ENCODE measurements around the gene VAV3.
"Not testable (repeated sequence)": the region's sequence is repeated elsewhere in the genome, so short reads cannot be mapped to it uniquely, and the experiment has no call there.

VAV3 gene

DNA sequence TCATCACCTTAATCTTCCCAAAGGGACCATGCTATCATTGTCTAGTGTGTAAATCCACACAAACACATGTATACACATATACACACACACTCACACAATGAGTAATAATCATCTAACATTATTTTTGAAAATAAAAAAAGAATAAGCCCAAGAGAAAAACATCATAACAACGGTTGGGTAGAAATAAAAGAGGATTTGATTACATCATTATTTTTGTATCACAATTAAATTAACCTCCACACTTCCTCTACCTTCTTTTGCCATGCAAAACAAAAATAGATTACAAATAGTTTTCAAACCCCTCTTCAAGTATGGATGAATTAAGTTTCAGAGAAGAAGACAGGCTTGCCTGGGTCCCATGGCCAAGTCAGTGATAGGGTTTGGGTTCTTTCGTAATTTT, 238.1 kb downstream of the VAV3 start:
- DNase-seq: no peak

DNA sequence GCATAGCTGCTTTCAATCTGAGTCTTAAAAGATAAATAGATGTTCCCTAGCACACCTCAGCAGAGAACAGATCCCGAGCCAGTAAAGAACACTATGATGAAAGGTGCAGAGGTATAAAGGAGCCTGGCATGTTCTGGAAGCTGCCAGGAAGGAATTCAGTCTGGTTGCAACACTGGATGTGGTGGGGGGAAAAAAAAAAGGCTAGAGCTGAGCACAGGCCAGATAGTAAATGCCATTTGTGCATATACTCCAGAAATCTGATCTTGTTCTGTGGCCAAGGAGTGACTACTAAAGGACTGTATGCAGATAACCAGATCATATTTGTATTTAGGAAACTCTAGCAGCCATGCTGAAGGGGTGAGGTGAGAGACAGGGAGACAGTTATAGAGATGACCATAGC, 240.3 kb downstream of the VAV3 start:
- DNase-seq: no peak

DNA sequence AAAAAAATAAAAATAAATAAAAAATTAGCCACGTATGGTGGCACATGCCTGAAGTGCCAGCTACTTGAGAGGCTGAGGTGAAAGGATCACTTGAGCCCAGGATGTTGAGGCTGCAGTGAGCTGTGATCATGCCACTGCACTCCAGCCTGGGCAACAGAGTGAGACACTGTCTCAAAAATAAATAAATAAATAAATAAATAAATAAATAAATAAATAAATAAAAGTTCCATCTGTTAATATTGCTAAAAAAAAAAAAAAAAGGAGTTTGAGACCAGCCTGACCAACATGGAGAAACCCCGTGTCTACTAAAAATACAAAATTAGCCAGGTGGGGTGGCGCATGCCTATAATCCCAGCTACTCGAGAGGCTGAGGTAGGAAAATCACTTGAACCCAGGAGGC, 244.8 kb downstream of the VAV3 start:
- DNase-seq: not testable (repeated sequence)

DNA sequence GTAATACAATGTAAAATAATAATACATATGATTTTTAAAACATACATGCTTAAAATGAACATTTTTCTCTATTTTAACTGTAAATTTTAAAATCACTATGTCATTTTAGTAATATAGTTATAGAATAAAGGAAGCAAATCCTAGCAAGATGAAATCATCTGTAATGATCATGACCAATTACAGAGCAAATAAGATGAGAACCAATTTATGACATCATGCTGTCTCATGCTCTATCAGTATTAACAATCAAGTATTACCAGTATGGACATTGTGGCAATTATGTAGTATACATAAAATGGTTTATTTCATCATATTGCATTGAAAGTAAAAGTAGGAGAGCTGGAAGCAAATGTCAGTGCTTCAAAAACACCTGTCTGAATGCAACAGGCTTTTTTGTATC, 255.0 kb downstream of the VAV3 start:
- DNase-seq: no peak

DNA sequence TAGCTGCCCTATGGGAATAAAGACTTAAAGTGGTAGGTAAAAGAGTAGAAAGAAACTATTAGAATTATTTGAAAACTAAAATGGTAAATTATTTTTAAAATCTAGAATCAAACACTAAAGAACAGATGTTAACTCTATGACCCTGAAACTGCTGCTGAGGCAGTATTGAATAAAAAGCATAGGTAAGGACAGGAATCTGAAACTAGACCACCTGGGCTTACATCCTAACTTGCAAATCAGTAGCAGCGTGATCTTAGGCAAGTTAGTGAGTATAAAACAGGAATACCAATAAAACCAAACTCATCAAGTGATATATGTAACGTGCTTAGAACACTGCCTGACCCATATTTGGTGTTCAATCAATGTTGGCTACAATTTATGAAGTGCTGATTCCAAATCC, 257.9 kb downstream of the VAV3 start:
- no peak for DNase-seq

DNA sequence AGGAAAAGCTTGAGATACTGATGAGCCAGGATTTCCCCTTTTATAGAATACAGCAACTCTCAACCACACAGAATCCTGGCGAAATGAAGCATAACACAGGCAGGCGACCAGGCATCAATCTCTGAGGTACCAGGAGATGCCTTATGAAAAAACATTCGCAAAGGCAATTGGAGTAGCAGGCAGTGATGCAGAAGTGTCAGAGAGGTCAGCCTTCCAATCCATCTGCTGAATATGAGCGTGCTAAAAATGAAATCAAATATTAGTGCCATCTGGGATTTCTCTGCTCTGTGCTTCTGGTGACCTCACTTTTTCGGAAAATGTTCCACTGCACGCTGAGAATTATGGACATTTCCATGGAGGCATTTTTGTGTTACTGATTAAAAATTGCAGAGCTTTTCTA, 258.8 kb downstream of the VAV3 start:
- no peak for DNase-seq

DNA sequence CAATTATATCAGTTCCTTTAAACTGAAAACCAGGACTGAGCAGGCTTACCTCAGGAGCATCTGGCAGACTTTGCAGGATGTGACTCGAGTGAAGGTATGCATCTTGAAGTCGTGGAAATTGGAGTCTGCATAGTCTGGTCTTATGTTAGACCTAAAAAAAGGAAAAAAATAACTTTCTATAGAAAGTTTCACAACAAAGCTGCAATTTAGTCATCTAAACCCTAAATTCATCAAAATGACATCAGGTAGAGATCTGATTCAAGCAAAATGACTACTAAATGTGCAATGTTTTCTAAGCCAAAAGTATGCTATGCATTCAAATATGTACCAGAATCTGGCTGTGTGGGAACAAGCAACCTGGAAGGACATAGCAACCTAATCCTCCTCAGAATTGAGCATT, 260.1 kb downstream of the VAV3 start:
- DNase-seq: no peak

DNA sequence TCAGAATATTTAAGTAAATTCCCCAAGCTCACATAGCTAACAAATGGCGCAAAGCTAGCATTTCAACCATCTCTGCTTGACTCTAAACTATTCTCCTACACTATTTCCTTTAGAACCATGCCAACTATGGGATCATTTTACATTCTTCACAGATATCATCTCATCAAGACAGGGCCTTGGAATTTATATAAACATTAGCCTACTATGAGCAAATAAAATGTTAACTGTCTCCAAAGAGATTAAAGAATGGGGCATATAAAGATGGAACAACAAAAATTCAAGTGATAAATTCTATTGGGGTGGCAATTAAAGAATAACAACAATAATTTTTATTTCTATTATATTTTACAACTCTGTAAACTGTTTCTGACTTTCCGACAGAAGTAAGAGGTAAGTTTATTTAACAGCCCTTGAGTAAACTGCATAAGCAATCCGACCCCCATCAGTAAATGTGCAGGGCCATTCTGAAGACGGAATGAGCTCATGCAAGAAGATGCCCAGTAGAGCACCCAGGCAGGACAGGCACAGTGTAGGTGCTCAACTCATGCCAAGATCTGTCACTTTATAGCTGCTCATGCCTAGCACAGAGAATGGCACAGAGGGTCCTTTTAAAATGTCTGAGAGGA, 261.9 kb downstream of the VAV3 start:
- DNase-seq: no peak

DNA sequence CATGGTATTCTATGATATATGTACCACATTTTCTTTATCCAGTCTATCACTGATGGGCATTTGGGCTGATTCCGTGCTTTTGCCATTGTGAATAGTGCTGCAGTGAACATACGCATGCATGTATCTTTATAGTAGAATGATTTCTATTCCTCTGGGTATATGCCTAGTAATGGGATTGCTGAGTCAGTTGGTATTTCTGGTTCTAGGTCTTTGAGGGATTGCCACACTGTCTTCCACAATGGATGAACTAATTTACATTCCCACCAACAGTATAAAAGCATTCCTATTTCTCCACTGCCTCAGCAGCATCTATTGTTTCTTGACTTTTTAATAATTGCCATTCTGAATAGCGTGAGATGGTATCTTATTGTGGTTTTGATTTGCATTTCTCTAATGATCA, 264.3 kb downstream of the VAV3 start:
- DNase-seq: not testable (repeated sequence)

DNA sequence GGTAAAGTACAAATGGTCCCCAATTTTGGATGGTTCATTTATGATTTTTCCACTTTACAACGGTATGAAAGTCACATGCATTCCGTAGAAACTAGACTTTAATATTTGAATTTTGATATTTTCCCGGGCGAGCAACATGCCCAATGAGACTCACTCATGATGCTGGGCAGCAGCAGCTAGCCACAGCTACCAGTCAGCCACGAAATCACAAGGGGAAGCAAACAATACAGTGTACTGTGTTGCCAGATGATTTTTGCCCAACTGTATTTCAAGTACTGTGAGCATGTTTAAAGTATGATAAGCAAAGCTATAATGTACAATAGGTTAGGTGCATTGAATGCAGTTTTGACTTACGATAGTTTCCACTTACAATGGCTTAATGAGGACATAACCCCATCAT, 266.8 kb downstream of the VAV3 start:
- DNase-seq: no peak

DNA sequence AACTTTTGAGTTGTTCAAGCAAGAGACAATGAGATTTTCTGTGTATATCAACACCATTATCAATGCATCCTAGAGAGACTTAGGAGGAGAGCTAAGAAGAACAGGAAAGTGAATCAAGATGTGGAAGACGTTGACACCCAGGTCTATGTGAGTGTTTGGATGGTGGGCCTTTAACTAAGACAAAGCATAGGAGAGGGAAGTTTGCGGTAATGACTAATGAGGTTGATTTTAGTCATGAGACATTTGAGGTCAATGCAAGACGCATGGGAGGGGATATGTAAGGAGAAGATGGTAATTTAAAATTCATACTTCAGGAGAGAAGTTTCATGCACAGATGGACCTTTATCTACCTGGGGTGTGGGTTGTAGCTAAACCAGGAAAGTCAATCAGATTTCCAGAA, 269.6 kb downstream of the VAV3 start:
- no peak for DNase-seq

DNA sequence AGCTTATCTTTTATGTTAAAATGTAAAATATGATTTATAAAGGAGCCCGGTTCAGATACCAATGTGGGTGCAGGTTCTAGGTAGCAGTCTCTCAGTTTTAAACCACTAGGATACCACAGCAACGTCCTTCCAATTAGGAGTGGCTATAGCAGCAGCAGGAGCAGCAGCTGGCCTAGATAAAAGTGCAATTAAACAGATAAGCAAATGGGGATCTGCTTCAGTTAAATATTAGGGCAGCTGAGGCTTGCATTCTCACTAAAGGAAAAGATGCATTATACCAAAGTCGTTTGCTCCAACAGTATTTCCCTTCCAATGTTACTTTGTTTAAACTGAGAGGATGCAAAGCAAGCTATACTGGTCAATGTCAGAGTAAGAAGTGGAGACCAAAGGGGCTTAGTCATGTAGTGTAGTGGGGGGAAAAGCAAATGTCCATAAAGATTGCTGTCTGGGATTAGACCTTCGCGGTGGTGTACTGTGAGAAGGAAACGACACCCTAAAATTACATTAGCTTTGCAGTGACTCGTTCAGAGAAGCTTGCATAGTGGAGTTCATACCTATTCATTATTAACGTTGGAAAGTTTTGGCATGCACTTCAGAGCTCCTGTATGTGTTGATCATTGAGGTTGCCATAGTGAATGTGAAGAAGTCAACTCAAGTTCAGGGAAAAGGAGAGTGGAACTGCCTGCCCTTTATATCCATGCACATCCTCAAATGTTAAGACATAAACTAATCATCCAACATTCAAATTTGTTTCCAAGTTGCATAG, 272.2 kb downstream of the VAV3 start:
- DNase-seq: no peak

DNA sequence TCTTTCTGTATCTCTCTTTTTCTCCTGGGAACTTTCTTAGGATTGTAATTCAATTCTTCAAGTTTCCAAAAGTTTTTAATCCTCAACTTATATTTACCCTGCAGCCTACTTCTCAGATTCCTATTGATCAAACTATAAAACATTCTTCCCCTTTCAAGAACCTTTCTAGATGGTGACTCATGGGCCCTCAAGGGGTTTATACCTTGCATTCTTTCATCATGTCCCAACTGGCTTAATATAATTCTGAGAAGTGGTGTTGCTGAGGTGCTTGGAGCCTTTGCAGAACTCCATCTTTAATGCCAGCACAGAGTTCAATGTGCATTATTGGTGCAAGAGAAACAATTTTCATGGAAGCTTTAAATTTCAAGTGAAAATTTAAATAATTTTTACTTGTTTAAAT, 273.4 kb downstream of the VAV3 start:
- DNase-seq: no peak

DNA sequence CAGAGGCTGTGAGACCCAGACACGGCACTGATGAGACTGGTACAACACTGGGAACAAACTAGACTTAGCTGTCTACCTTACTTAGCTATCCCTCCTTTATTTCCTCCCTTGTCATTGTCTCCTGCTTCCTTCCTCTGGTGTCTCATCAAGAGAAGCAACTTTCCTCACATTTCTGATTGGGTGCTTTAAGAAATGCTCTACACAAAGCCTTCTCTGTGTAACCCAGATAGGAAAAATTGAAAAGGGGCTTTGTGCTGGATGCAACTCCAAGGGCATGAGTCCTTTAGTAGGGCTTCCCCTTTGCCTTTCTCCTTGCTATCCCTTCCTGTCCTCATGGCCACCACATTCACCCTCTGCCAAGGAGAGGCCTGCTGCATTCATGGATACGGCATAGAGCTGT, 274.5 kb downstream of the VAV3 start:
- DNase-seq: no peak

DNA sequence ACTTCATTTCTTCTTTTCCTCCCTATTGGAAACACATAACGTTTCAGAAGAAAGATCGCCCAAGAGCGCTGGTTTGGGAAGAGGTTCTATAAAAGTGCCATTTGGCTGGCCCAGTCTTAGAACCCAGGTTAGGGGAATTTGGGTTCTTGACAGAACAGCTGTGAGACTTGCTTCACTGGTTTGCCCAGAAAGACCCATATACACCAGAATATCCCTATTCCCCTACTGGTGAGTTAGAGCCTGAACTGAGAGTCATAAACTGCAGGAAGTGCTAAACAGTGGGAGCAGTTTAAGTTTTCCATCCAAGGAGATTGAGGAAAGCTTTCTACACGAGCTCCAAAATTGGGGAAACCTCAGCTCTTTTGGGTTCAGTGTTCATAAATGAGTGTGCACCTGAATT, 275.2 kb downstream of the VAV3 start:
- no peak for DNase-seq

DNA sequence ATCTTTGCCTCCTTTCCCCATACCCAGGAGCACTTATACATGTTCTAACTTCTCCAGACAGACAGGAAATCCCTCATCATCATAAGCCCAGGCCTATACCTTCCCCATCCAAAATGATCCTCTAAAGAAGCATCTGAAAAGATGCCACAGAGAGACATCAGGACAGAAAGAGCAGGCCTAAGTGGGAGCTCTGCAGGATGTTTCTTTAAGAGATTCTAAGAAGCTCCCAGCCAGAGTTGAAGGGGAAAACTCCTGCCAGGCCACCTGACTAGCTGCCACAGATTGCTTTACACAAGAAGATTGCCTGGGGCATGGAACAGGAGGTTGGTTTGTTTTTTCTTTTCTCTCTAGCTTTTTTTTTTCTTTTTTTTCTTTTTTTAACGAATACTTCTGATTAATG, 275.8 kb downstream of the VAV3 start:
- no peak for DNase-seq

DNA sequence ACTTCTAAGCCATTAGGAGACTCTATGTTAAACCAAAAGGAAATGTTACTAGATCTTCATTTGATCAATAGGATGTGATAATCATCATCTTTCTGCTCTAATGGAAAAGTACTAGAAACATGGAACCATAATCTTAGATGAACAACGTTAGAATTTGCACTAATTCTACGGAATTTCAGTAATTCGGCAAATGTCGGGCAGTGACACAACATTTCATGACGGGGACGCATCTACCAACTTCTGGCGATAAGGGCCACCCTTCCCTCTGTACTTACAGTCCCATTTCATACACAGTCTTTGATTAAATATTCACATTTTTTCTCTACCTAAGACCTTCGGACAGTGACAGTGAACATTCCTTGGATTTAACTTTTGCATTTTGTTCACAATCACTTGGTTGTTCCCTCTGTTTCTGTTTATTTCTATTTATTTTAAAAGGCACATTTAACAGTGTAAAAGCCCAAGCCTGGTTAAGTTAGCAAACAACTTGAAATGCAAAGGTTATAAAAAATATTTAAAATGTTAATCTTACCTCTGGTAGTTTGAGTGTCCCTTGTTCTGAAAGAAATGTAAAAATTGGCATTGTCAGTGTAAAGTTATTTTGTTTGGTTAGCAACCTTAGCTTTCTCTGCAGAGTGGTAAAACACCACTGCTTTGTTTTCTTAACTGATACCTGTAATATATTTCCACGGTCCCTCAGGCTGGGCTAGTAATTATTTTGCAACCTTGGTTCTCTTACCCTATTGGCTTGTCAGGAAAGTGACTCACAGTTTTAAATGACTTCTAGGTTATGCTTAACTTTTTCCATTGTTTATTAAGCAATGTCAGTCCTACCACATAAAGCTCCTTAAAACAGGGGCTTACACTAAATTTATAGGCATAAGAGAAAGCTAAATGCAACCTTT, 276.9 kb downstream of the VAV3 start:
- no peak for DNase-seq

DNA sequence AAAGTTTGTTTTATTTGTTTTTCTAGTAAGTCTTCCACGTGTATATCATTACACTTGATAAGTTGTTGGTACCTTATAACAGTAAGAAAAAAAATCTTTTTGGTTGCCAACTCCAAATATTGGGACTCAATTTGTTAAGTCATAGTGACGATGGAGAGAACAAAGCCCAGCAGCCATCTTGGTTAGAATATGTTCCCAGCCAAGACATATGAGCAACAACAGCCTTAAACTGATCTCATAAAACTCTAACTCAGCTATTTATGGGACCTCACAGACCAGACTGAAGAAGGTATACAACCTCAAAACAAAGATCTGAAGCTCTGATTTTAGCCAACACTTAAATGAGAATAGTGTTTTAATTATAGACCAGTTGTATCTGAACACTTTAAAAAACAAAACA, 281.3 kb downstream of the VAV3 start:
- DNase-seq: no peak

DNA sequence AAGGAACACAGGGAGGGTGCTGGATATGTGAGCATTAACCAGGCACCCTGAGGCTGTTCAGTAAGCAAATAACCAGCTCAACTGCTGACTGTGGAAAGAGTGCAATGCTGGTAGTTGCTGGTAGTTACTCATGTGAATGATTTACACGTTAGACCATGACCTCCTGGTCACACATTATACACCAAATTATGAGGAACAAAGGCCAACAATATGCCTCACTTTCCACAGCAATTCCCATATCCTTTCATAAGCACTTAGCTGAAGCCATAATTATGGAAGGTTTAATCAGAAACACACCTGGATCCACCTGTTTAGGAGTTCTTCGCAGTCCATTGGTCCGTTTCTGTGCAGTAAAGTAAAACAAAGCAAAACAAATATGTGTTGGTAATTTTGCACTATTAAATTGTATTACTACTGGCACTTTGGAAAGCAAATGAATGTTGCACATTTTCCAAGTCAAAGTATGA, 281.8 kb downstream of the VAV3 start:
- no peak for DNase-seq

DNA sequence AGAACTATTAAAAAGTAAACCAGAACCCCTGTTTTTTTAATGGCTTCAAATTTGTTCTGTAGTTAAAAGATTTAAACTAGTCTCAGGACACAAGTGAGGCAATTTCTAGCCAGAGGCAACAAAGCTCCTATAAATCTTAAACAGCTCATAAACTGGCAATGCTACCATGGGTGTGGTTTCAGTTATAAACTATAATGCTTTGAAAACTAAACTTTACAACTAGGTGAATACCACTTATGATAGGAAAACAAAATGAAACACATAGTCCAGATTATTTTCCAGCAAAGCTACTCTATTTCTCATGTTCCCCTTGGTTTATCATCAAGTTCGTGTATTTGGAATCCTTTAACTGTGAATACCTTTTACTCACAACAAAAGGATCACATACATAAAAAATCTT, 282.5 kb downstream of the VAV3 start:
- DNase-seq: no peak

DNA sequence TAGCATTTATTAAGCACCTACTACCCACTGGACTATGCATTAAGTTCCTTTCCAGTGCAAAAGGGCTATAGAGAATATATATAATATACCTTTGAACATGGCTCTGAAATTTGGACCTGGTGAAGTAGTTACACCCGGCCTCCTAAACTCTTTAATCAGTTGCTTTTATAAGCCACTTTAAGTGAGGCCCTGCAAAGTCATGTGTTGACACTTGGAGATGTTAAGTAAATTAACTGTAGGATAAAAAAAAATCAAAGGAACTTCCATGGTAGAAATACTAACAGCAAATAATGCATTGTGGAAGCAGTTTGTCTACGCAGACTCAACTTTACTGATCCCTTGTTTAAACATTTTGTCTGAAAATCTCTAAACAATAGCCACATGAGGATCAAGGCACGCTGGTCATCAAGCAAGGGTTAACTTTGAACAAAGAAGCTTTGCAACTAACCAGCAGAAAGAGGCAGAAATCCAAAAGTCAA, 283.9 kb downstream of the VAV3 start:
- no peak for DNase-seq

DNA sequence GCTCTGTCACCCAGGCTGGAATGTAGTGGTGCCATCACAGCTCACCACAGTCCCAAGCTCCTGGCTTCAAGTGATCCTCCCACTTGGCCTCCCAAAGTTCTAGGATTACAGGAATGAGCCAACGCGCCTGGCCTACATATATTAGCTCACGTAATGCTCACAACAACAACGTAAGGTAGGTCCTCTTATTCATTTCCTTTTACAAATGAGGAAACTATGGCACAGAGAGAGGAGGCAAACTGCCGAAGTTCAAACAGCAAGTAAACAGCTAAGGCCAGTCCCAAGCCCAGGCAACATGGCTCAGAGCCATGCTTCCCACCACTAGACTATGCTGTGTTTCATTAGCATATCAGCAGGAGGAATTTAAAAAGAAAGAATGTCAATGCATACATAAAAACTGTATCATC, 284.4 kb downstream of the VAV3 start:
- no peak for DNase-seq

DNA sequence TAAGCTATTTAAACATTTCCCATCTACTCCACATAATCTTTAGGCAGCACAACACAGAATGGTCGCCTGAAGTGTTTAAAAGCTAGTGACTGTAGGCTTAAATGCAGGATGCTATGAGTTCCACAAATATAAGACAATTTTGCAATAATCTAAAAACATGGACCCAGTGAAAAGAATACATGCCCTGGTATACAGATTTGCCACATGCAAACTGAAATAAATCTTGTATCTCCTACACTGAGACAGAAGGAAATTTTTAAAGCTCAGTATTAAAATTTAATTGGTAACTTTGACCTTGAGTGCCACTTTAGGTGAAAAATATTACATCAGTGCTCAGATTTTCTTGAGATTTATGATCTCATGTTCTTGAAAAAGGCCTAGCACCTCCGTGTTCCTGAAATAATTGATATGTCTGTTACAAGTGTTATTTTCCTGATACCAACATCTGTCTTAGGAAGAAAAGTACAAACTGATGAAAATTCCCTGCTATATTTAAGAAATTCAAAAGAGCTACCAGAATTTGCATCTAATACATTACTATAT, 285.5 kb downstream of the VAV3 start:
- no peak for DNase-seq

Data from activated CD4-positive, alpha-beta T cell treated with anti-CD3 and anti-CD28 coated beads for 4 hours (primary cell).